Measurements from ENCODE around the gene MIS12. TPM values are rescaled to one million over a fixed set of nuclear protein-coding genes. Genes with fewer than 3 reads are reported as not detected.

Gene MIS12
- total and polyA plus RNA-seq, 2 of the 8 experiments (the other 6 are each of a cell fraction or from before 2014, with no cell fraction given) = 9.5 to 25.6 TPM

- TF ChIP-seq CBX5 (IDR thresholded peaks at IDR 0.05; ENCODE audit: low read depth, low read length) (no peak), JUND (IDR thresholded peaks at IDR 0.05; ENCODE audit: low read length) (no peak), TAF1 (IDR thresholded peaks at IDR 0.05; ENCODE audit: low read depth, low read length) (no peak), SIX5 (IDR thresholded peaks at IDR 0.05; ENCODE audit: low read depth, low read length) (no peak), RXRA (IDR thresholded peaks at IDR 0.05; ENCODE audit: insufficient read depth, low read depth, low read length) (no peak), POLR2AphosphoS5 (IDR thresholded peaks at IDR 0.05; ENCODE audit: low read depth, low read length) (no peak), HDAC2 (IDR thresholded peaks at IDR 0.05; ENCODE audit: borderline replicate concordance in 1 of 2, low read depth in 2 of 2, low read length in 2 of 2) (no peak), SAP30 (IDR thresholded peaks at IDR 0.05; ENCODE audit: insufficient read depth, insufficient replicate concordance, low read length) (no peak), USF2 (IDR thresholded peaks at IDR 0.05; ENCODE audit: low read length) (no peak), BRCA1 (IDR thresholded peaks at IDR 0.05; ENCODE audit: low read depth, low read length) (no peak)
- Histone ChIP-seq H3K79me2 (ENCODE audit: control insufficient read depth in 1 of 2, insufficient read depth in 2 of 2, low read length in 2 of 2) (no peaks in the 10 kb centered on the region), H3K4me1 (replicated peaks in 1 of 4; ENCODE audit: control insufficient read depth in 3 of 4, insufficient read depth in 4 of 4, low read length in 3 of 4) (no peaks in the 10 kb centered on the region; a peak in 1 of 7 replicates), H4K8ac (ENCODE audit: extremely low read depth, insufficient read depth, low read length) (no peak overlapping the region), H3K79me1 (ENCODE audit: low read depth, low read length) (no peaks in the 10 kb centered on the region), H2BK120ac (replicated peaks; ENCODE audit: low read depth, low read length) (no peak overlapping the region), H2BK5ac (ENCODE audit: low read depth, low read length) (no peak overlapping the region), H3K9me3 (ENCODE audit: insufficient read depth in 2 of 2, low read depth in 1 of 2, low read length in 1 of 2) (no peaks in the 10 kb centered on the region), H2AK5ac (ENCODE audit: low read depth, low read length) (no peak overlapping the region), H4K91ac (replicated peaks; ENCODE audit: insufficient read length, low read length) (no peak overlapping the region), H2BK15ac (ENCODE audit: low read length) (no peak overlapping the region), H4K5ac (ENCODE audit: insufficient read length, low read depth, low read length) (no peak overlapping the region), H3K9ac (replicated peaks in 1 of 4; ENCODE audit: extremely low read depth in 1 of 4, low read depth in 3 of 4, low read length in 3 of 4) (no peak overlapping the region), H2BK20ac (ENCODE audit: low read length) (no peak overlapping the region), H3K27ac (ENCODE audit: low read depth, low read length) (no peak overlapping the region), H3K4me2 (ENCODE audit: insufficient read depth in 1 of 2, low read depth in 2 of 2, low read length in 2 of 2) (no peak overlapping the region), H2AFZ (ENCODE audit: low read length) (no peak overlapping the region), H3K27me3 (replicated peaks in 1 of 4; ENCODE audit: control insufficient read depth in 3 of 4, extremely low read depth in 1 of 4, insufficient read depth in 3 of 4, low read length in 3 of 4) (no peaks in the 10 kb centered on the region), H3K56ac (replicated peaks; ENCODE audit: insufficient read length, low read depth, low read length) (no peak overlapping the region), H3K23me2 (ENCODE audit: low read depth, low read length) (no peaks in the 10 kb centered on the region; the same call in 1 of the 2 replicates), H4K20me1 (replicated peaks in 1 of 2; ENCODE audit: control insufficient read depth in 1 of 2, insufficient read depth in 2 of 2, low read length in 2 of 2) (no peaks in the 10 kb centered on the region), H3K4ac (replicated peaks; ENCODE audit: insufficient read length, low read depth, low read length) (no peak overlapping the region), H3K14ac (ENCODE audit: insufficient read length) (no peak overlapping the region), H3K36me3 (ENCODE audit: control insufficient read depth in 2 of 4, insufficient read depth in 4 of 4, low read length in 3 of 4) (no peaks in the 10 kb centered on the region), H3K4me3 (ENCODE audit: extremely low read depth in 1 of 4, insufficient read depth in 2 of 4, low read depth in 3 of 4, low read length in 4 of 4) (no peak overlapping the region), H3K23ac (ENCODE audit: insufficient read length) (no peak overlapping the region), H2BK12ac (ENCODE audit: low read depth, low read length) (no peak overlapping the region), H3K18ac (ENCODE audit: extremely low read depth, low read length) (no peak overlapping the region)
- 87% methylated on average over 8 of the region's 8 CpGs; no CpG with 5 or more reads in 1 of the 2 experiments for WGBS, 2 experiments (ENCODE audit: extremely low coverage in 1 of 2, insufficient coverage in 1 of 2, insufficient read length in 1 of 2, insufficient replicate concordance in 2 of 2, low coverage in 1 of 2, low lambda C conversion rate in 2 of 2, missing lambda C conversion rate in 1 of 2)
- CTCF ChIA-PET (ENCODE audit: partially characterized antibody) = interaction anchor here (1.4 to 2.0 kb wide), 2 partner anchors 8 to 9 kb away, joined by 4 to 8 read pairs; no protein-coding TSS in a partner anchor
- DNase-seq (ENCODE audit: low read depth in 1 of 2, low spot score in 2 of 2) (no peak), FAIRE-seq (no peak)
- POLR2A ChIA-PET (ENCODE audit: partially characterized antibody) = interaction anchor here (1.3 kb wide), 1 partner anchor 10 kb away, joined by 3 read pairs; no protein-coding TSS in a partner anchor
Measured at GRCh38 chr17:5532581-5532980, 46.2 kb downstream of the MIS12 start.
